IPS-18c (cell line): ENCODE measurements around the gene SPATA31A1.
"Not testable (repeated sequence)": the region's sequence is repeated elsewhere in the genome, so short reads cannot be mapped to it uniquely, and the experiment has no call there.

ENCODE experiments used
- H3K4me3 ChIP-seq: 2 replicates; pipeline ENCODE4 v1.7.0; 2013; ENCODE audit warnings: low read depth, mild to moderate bottlenecking, low read length, moderate library complexity; ENCODE audit not compliant: insufficient read depth
- H3K9me3 ChIP-seq: one replicate; pipeline ENCODE4 v1.6.1; 2013; ENCODE audit warnings: mild to moderate bottlenecking, low read length, moderate library complexity; ENCODE audit not compliant: control insufficient read depth, insufficient read depth

Gene SPATA31A1

GRCh38 chr9:39355369-39355768, at the start of gene SPATA31A1:
SPATA31A1 (plus strand) TSS chr9:39355669; CDS start chr9:39355731, 62 bp downstream.
- not testable (repeated sequence) for H3K9me3 ChIP-seq, H3K4me3 ChIP-seq

- H3K4me3 ChIP-seq, H3K9me3 ChIP-seq: not testable (repeated sequence)
Observed at GRCh38 chr9:39407261-39408204, 52.1 kb downstream of the SPATA31A1 start.

GRCh38 chr9:39411254-39411940, 55.9 kb downstream of the SPATA31A1 start:
- not testable (repeated sequence) for H3K9me3 ChIP-seq, H3K4me3 ChIP-seq
